ENCODE data around the gene EHD3. TPM values are rescaled to one million over a fixed set of nuclear protein-coding genes. Genes with fewer than 3 reads are reported as not detected.

EHD3 gene
- total and polyA plus RNA-seq, 7 donors = 0.73 to 5.2 (median 1.8) TPM

DNA sequence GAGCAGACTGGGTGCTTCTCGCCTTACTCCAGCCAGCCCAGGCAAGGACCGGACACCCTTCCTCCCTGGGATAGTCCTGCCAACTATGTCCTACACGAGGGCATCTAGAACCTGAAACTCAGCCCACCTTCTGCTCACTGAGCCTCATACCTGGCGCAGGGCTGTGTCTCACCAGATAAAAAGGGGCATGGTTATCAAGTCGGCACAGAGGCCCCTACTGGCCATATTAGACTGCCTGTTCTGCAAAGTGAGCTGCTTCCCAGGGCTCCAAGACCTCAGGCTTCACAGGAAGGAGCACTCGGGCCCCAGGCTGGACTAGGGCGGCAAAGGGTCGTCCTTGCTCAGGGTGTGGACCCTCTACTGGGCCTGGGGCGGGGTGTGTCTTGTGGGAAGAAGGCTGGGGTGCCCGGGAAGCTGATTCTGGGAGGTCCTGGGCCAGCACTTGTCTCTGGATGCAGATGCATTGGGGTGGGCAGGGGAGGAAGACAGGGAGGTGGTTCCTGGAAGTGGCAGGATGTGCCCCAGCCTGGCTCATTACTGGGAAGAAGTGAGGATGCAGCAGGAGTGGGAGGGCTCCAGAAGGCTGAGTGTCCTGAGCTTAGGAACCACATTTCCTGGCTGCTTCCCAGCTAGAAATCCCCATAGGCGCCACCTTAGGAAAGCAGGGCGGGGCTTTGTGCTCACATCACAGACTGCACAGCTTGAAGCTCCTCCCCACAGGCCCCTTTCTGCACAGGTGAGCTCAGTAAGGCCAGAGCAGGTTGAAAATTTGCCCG, 19.6 kb downstream of the EHD3 start:
- DNase-seq (no peak), ATAC-seq (no peak)
- no peak overlapping the region for H3K27ac ChIP-seq
- H3K27me3 ChIP-seq (ENCODE audit: insufficient read depth in 3 of 3, low read length in 2 of 3) = no peaks in the 10 kb centered on the region
- intact Hi-C loops (cut with DNase I) = no loop called here
- TF ChIP-seq, protein P1, sequence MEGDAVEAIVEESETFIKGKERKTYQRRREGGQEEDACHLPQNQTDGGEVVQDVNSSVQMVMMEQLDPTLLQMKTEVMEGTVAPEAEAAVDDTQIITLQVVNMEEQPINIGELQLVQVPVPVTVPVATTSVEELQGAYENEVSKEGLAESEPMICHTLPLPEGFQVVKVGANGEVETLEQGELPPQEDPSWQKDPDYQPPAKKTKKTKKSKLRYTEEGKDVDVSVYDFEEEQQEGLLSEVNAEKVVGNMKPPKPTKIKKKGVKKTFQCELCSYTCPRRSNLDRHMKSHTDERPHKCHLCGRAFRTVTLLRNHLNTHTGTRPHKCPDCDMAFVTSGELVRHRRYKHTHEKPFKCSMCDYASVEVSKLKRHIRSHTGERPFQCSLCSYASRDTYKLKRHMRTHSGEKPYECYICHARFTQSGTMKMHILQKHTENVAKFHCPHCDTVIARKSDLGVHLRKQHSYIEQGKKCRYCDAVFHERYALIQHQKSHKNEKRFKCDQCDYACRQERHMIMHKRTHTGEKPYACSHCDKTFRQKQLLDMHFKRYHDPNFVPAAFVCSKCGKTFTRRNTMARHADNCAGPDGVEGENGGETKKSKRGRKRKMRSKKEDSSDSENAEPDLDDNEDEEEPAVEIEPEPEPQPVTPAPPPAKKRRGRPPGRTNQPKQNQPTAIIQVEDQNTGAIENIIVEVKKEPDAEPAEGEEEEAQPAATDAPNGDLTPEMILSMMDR (IDR thresholded peaks at IDR 0.05) = no peak
- no peak overlapping the region for H3K4me3 ChIP-seq
- H3K9me3 ChIP-seq = no peaks in the 10 kb centered on the region
- WGBS, 3 donors = 80 to 85% (median 84%) methylated on average over 13 of the region's 13 CpGs
- no peaks in the 10 kb centered on the region for H3K4me1 ChIP-seq
- no peaks in the 10 kb centered on the region for H3K36me3 ChIP-seq (ENCODE audit: insufficient read depth in 1 of 2, low read depth in 1 of 2)

- Histone ChIP-seq H3K4me3 (no peak overlapping the region), H3K9me3 (no peaks in the 10 kb centered on the region), H3K4me1 (no peaks in the 10 kb centered on the region), H3K27ac (no peak overlapping the region), H3K27me3 (ENCODE audit: insufficient read depth in 3 of 3, low read length in 2 of 3) (no peaks in the 10 kb centered on the region), H3K36me3 (ENCODE audit: insufficient read depth in 1 of 2, low read depth in 1 of 2) (no peaks in the 10 kb centered on the region)
- no peak for ATAC-seq
- intact Hi-C loops (cut with DNase I) = no loop called here
- TF ChIP-seq, protein P1 (IDR thresholded peaks at IDR 0.05) = no peak
- 79 to 86% (median 81%) methylated on average over 19 of the region's 19 CpGs for WGBS, 3 donors
- no peak for DNase-seq
Observed at GRCh38 chr2:31254237-31255203, 20.6 kb downstream of the EHD3 start.

- no peaks in the 10 kb centered on the region for H3K9me3 ChIP-seq
- TF ChIP-seq, protein P1 (IDR thresholded peaks at IDR 0.05) = no peak
- no peaks in the 10 kb centered on the region for H3K27me3 ChIP-seq (ENCODE audit: insufficient read depth in 3 of 3, low read length in 2 of 3)
- no peak overlapping the region for H3K27ac ChIP-seq
- intact Hi-C loops (cut with DNase I) = no loop called here
- no peak overlapping the region for H3K4me3 ChIP-seq
- no peaks in the 10 kb centered on the region for H3K4me1 ChIP-seq
- DNase-seq (no peak), ATAC-seq (no peak)
- 88 to 91% (median 89%) methylated on average over 11 of the region's 11 CpGs for WGBS, 3 donors
- peaks cover 0 to 2% of the 10 kb centered on the region in 2 donors for H3K36me3 ChIP-seq (ENCODE audit: insufficient read depth in 1 of 2, low read depth in 1 of 2)
Observed at GRCh38 chr2:31255911-31256571, 22.1 kb downstream of the EHD3 start.

GRCh38 chr2:31256611-31257382, 22.8 kb downstream of the EHD3 start:
- WGBS, 3 donors = 72 to 84% (median 78%) methylated on average over 4 of the region's 4 CpGs
- Histone ChIP-seq H3K4me1 (no peaks in the 10 kb centered on the region), H3K27ac (no peak overlapping the region), H3K27me3 (ENCODE audit: insufficient read depth in 3 of 3, low read length in 2 of 3) (no peaks in the 10 kb centered on the region), H3K36me3 (ENCODE audit: insufficient read depth in 1 of 2, low read depth in 1 of 2) (peaks cover 0 to 4% of the 10 kb centered on the region in 2 donors), H3K9me3 (no peaks in the 10 kb centered on the region), H3K4me3 (no peak overlapping the region)
- ATAC-seq (no peak), DNase-seq (no peak)
- TF ChIP-seq, protein P1 (IDR thresholded peaks at IDR 0.05) = no peak
- intact Hi-C loops (cut with DNase I) = no loop called here

Data from psoas muscle (tissue), 8 donors.